Measurements from ENCODE around the gene SDK1.
A peak's percentile ranks its signal among the peaks of the same experiment; 100 is the strongest.

Gene SDK1

GRCh38 chr7:4129481-4130122 lies 828.5 kb downstream of the SDK1 start:
- DNase-seq = no peak

- no peak for DNase-seq
Measured at GRCh38 chr7:4131063-4131462, 830.0 kb downstream of the SDK1 start.

- no peak for DNase-seq
Measured at GRCh38 chr7:4132221-4132620, 831.2 kb downstream of the SDK1 start.

GRCh38 chr7:4133491-4134044 lies 832.5 kb downstream of the SDK1 start:
- no peak for DNase-seq

GRCh38 chr7:4134204-4134603 lies 833.2 kb downstream of the SDK1 start:
- peak; percentile 1 for DNase-seq

GRCh38 chr7:4134631-4135030 lies 833.6 kb downstream of the SDK1 start:
- DNase-seq = no peak

- DNase-seq = no peak
Measured at GRCh38 chr7:4135301-4135700, 834.2 kb downstream of the SDK1 start.

- no peak for DNase-seq
Measured at GRCh38 chr7:4136036-4136435, 835.0 kb downstream of the SDK1 start.

- no peak for DNase-seq
Measured at GRCh38 chr7:4136501-4137110, 835.6 kb downstream of the SDK1 start.

- DNase-seq = no peak
Measured at GRCh38 chr7:4137552-4137951, 836.5 kb downstream of the SDK1 start.

- DNase-seq = no peak
Measured at GRCh38 chr7:4138866-4139265, 837.8 kb downstream of the SDK1 start.

GRCh38 chr7:4139656-4140625 lies 838.9 kb downstream of the SDK1 start:
- DNase-seq = no peak

GRCh38 chr7:4140933-4141332 lies 839.9 kb downstream of the SDK1 start:
- DNase-seq = no peak

- no peak for DNase-seq
Measured at GRCh38 chr7:4143006-4143405, 842.0 kb downstream of the SDK1 start.

- DNase-seq = no peak
Measured at GRCh38 chr7:4143511-4144171, 842.6 kb downstream of the SDK1 start.

GRCh38 chr7:4144172-4144701 lies 843.2 kb downstream of the SDK1 start:
- no peak for DNase-seq

- DNase-seq = no peak
Measured at GRCh38 chr7:4144811-4145510, 843.9 kb downstream of the SDK1 start.

- DNase-seq = no peak
Measured at GRCh38 chr7:4145576-4145975, 844.5 kb downstream of the SDK1 start.

- no peak for DNase-seq
Measured at GRCh38 chr7:4147926-4148620, 847.0 kb downstream of the SDK1 start.

- DNase-seq = no peak
Measured at GRCh38 chr7:4149236-4149635, 848.2 kb downstream of the SDK1 start.

- DNase-seq = no peak
Measured at GRCh38 chr7:4149645-4150044, 848.6 kb downstream of the SDK1 start.
